ENCODE measurements around the gene UGGT2.

Gene UGGT2

DNA sequence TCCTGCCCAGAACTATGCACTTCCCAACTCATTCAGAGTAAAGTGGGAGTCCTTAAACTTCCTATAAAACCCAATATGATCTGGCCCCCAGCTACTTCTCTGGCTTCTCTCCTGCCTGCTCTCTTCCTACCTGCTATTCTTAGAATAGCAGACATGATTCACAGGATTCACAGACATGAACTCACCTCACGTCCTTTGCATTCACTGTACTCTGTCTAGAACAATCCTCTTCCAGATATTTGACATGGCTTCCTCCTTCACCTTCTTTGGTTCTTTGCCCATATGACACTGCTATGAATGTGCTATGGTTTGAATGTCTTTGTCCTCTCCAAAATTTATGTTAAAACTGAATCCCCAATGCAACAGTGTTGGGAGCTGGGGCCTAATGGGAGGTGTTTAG, 154.9 kb downstream of the UGGT2 start:
- no peak for DNase-seq (ENCODE audit: low read depth)
- H3K4me3 ChIP-seq (ENCODE audit: low read length): no peak overlapping the region
- TF ChIP-seq, protein P1, sequence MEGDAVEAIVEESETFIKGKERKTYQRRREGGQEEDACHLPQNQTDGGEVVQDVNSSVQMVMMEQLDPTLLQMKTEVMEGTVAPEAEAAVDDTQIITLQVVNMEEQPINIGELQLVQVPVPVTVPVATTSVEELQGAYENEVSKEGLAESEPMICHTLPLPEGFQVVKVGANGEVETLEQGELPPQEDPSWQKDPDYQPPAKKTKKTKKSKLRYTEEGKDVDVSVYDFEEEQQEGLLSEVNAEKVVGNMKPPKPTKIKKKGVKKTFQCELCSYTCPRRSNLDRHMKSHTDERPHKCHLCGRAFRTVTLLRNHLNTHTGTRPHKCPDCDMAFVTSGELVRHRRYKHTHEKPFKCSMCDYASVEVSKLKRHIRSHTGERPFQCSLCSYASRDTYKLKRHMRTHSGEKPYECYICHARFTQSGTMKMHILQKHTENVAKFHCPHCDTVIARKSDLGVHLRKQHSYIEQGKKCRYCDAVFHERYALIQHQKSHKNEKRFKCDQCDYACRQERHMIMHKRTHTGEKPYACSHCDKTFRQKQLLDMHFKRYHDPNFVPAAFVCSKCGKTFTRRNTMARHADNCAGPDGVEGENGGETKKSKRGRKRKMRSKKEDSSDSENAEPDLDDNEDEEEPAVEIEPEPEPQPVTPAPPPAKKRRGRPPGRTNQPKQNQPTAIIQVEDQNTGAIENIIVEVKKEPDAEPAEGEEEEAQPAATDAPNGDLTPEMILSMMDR (conservative IDR thresholded peaks at IDR 0.05; ENCODE audit: low read depth, low read length): no peak

DNA sequence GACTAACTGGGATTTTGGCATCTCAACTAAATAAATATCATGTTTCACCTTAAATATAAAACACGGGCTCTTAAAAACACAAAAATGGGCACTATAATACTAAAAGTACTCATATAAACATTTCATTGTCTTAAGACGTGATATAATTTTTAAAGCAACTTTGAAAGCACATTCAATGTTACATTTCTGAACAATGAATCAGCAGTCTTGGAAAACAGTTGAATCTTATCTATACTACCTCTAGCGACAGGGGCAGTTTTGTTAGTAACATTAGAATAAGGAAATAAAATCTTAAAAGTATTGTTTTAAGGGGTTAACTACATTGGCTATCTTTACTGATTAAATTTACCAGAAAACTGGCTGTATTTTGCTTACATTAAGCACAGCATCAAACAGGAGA, 156.9 kb downstream of the UGGT2 start:
- TF ChIP-seq, protein P1 (conservative IDR thresholded peaks at IDR 0.05; ENCODE audit: low read depth, low read length): no peak
- no peak overlapping the region for H3K4me3 ChIP-seq (ENCODE audit: low read length)
- DNase-seq (ENCODE audit: low read depth): peak; percentile 9

DNA sequence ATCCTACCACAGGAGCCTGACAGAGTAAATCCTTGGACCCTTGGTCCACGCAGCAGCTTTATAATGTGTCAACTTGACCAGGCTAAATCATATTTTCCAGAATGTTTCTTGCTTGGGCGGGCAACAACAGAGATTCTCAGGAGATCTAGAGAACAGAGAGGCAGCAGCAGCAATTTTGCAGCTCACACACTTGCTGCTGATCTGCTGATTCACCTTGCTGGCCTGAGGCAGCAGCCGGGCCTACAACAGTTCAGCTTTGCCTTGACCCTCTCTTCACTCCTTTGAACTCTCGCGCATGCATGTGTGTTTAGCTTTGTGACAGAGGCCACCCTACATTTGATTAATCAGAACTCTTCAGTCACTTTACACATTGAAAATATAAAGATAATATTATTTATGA, 159.3 kb downstream of the UGGT2 start:
- no peak for DNase-seq (ENCODE audit: low read depth)
- TF ChIP-seq, protein P1 (conservative IDR thresholded peaks at IDR 0.05; ENCODE audit: low read depth, low read length): no peak
- no peak overlapping the region for H3K4me3 ChIP-seq (ENCODE audit: low read length)

DNA sequence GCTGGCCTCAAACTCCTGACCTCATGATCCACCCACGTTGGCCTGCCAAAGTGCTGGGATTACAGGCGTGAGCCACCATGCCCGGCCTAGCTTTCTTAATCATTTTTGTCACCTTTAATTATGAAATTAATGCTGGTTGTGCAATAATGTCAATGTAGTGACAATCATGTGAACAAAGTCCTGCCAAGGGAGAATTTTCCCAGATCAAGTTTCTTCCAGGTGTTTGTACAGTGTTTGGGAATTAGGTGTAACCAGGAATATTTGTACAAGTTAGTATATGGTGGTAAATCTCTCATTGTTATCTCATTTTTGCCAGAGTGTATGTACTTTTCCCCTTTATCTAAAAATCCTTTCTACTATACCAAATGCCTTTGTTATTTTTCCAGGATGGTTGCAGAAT, 171.1 kb downstream of the UGGT2 start:
- TF ChIP-seq, protein P1 (conservative IDR thresholded peaks at IDR 0.05; ENCODE audit: low read depth, low read length): no peak
- H3K4me3 ChIP-seq (ENCODE audit: low read length): no peak overlapping the region
- peak; percentile 15 for DNase-seq (ENCODE audit: low read depth)

DNA sequence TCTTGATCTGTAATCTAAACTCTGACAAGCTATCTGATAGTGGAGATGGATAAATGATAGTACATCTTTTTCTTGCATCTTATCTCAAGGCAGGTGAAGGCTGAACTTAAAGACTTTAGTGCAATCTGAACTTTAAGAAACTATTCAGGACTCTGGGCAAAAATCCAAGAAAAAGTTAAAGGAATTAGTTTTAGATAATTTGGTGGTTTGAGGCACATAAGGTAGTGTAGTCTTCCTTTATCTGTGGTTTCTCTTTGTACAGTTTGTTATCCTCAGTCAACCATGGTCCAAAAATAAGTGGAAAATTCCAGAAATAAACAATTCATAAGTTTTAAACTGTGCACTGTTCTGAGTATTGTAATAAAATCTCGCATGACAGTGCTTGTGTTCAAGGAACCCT, 172.9 kb downstream of the UGGT2 start:
- TF ChIP-seq, protein P1 (conservative IDR thresholded peaks at IDR 0.05; ENCODE audit: low read depth, low read length): no peak
- DNase-seq (ENCODE audit: low read depth): no peak
- H3K4me3 ChIP-seq (ENCODE audit: low read length): no peak overlapping the region

DNA sequence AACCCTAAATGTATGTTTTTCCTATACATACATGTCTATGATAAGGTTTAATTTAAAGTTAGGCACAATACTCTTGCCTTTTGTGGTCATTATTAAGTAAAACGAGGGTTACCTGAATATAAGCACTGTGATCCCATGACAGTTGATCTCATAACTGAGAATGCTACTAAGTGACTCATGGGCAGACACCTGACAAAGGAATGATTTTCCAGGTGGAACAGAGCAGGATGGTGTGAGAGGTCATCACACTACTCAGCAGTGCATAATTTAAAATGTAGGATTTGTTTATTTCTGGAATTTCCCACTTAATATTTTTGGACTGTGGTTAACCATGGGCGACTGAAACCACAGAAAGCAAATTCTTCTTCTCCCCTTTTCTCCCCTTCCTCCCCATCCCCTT, 178.9 kb downstream of the UGGT2 start:
- TF ChIP-seq, protein P1 (conservative IDR thresholded peaks at IDR 0.05; ENCODE audit: low read depth, low read length): no peak
- no peak overlapping the region for H3K4me3 ChIP-seq (ENCODE audit: low read length)
- DNase-seq (ENCODE audit: low read depth): no peak

DNA sequence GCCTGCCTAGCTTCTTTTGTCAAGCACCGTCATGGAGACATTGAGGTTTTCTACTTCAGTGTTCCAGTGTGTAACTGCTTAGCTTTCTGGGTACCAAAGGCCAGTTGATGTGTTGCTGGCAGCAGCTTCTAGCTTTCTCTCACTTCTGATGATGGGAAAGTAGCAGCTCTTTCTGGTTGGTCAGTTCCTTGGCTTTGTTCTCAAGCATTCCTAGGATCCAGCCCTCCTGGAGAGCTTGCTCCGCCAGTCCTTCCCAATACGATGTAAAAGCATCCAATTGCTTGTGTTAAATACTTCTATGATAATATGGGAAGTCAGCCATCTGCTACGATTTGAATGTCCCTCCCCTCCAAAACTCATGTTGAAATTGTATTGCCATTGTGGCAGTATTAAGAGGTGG, 182.8 kb downstream of the UGGT2 start:
- no peak overlapping the region for H3K4me3 ChIP-seq (ENCODE audit: low read length)
- TF ChIP-seq, protein P1 (conservative IDR thresholded peaks at IDR 0.05; ENCODE audit: low read depth, low read length): no peak
- no peak for DNase-seq (ENCODE audit: low read depth)
